NCI-H2107 treated with DMSO at 0.1 percent for 48 hours (cell line): ENCODE results near the gene SPINK2.

Source experiments
- DNase-seq: peaks from one replicate; lab custom pipeline; 2025; ENCODE audit not compliant: unreplicated experiment; lab: John Stamatoyannopoulos, UW

Gene SPINK2

DNA sequence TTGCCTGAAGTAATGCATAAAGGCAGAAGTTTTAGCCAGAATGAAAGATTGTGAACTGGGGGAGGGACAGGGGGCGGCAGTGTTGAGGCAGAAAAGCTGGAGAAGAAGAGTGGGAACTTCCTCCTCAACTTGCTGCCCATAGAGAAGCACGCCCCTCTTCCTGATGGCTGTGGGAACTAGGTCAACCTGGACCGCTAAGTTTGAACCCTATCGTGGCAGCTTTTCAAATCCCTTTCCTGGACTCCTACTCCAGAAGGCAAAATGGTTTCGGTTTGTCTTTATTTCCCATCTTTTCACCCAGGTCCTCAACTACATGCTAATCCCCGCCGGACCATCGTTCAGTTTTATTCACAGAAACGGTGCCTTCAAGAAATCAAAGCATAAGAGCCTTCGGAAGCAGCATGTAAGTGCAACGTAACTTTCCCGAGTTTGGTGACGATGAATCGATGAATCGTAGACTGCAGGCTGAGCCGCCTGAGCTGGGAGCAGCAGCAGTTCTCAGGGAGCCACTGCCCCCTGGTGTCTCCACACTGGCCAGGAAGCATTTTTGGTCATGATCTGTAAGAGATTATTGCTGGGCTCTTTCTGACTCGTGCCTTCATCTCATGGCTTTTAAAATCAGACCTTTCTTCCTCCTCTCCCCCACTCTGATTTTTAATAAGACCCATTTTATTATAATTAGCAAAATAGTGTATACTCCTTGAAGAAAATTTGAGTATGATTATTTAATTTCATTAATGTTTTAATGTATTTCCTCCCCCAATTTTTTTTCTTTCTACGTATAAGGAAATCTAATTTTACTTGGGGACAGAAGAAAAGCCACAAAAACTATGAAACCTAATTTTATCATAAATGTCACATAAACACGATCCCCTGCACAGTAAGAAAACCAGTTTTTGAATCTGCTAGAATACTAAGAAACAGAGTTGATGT is 21.4 kb downstream of the SPINK2 start:
- DNase-seq: peak; percentile 8

- DNase-seq: no peak
Observed at GRCh38 chr4:56799161-56799759, 22.2 kb downstream of the SPINK2 start.

- no peak for DNase-seq
Observed at GRCh38 chr4:56796211-56796610, 25.3 kb downstream of the SPINK2 start.

GRCh38 chr4:56791316-56791715 is 30.2 kb downstream of the SPINK2 start:
- no peak for DNase-seq

DNA sequence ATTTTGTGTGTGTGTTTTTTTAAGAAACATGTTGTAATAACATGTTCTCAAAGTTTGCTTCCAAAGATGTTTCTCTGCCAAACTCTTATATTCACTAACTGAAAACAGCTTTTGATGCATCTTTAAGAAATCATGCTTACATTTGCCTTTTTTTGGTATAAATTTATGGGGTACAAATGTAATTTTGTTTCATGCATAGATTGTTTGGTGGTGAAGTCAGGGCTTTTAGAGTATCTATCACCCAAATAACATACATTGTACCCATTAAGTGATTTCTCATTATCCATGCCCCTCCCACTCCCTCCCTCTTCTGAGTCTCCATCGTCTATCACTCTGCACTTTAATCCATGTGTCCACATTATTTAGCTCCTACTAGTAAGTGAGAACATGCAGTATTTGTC is 30.8 kb downstream of the SPINK2 start:
- no peak for DNase-seq

DNA sequence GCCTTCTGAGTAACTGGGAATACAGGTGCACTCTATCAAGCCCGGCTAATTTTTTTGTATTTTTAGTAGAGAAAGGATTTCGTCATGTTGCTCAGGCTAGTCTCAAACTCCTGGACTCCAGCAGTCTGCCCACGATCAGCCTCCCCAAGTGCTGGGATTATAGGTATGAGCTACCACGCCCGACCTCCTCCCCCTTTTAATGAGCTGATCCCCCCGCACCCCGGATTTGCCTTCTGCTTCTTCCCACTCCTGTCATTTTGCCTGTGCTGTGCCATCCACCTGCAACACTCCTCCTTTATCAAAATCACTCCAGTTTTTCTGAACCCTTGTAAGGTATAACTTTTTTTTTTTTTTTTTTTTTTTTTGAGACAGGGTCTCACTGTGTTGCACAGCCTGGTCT is 33.4 kb downstream of the SPINK2 start:
- DNase-seq: no peak

- DNase-seq: no peak
Observed at GRCh38 chr4:56787380-56787779, 34.1 kb downstream of the SPINK2 start.

DNA sequence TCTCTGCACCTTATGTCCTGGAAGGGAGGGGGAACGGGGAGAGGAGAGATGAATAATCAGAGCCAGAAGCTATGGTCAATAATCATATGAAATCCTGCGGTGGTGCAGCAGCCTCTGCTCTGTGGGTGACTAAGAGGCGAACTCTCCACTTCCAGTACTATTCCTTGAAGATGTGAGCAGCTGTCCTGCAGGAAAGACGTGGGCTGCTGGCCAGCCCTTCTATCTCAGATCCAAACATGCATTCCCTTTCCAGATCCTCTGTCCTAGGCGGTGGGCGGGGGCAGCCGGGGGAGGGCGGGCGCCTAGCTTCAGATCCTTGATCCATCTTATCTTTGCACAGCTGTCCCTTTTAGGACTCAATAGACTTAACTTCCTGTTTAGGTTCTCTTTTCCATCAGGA is 34.5 kb downstream of the SPINK2 start:
- DNase-seq: no peak

GRCh38 chr4:56783986-56784385 is 37.5 kb downstream of the SPINK2 start:
- no peak for DNase-seq

DNA sequence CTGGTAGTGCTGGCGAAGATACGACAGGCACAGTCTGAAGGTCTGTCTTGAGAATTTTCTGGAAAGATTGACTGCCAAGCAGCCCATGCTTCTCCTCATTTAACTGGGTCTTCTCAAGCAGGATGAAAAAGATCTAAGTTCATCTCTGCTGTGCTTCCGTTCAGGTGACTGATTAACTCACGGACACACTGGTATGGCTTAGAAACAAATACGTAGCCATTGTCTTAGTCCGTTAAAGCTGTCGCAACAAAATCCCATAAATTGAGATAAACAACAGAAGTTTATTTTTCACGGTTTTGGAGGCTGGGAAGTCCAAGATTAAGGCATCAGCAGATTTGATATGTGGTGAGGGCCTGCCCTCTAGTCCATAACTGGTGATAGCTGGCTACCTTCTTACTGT is 39.5 kb downstream of the SPINK2 start:
- DNase-seq: no peak

GRCh38 chr4:56773346-56773745 is 48.2 kb downstream of the SPINK2 start:
- DNase-seq: no peak

GRCh38 chr4:56772134-56772533 is 49.4 kb downstream of the SPINK2 start:
- no peak for DNase-seq

- no peak for DNase-seq
Observed at GRCh38 chr4:56768763-56769162, 52.7 kb downstream of the SPINK2 start.

DNA sequence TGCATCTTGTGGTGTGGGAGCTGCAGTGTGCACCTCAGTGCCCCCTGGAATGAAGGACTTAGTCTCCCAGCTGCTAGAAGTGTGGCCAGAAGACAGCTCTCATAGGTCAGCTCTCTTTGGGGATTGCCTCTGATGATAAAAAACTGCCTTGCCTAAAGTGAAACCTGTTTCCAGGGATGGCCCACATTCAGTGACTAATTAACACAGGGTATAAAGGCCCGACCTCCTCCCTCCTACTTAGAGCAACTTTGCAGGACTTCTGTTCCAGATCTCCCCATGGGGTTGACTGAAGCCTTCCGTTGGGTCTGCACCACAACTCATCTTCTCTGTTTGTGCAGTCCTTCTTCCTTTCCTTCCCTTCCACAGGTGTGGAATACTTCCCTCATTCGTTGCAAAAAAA is 53.2 kb downstream of the SPINK2 start:
- no peak for DNase-seq

GRCh38 chr4:56767567-56767966 is 53.9 kb downstream of the SPINK2 start:
- no peak for DNase-seq

- DNase-seq: no peak
Observed at GRCh38 chr4:56764775-56765174, 56.7 kb downstream of the SPINK2 start.

- DNase-seq: no peak
Observed at GRCh38 chr4:56764223-56764622, 57.3 kb downstream of the SPINK2 start.

- no peak for DNase-seq
Observed at GRCh38 chr4:56762484-56763250, 58.8 kb downstream of the SPINK2 start.

DNA sequence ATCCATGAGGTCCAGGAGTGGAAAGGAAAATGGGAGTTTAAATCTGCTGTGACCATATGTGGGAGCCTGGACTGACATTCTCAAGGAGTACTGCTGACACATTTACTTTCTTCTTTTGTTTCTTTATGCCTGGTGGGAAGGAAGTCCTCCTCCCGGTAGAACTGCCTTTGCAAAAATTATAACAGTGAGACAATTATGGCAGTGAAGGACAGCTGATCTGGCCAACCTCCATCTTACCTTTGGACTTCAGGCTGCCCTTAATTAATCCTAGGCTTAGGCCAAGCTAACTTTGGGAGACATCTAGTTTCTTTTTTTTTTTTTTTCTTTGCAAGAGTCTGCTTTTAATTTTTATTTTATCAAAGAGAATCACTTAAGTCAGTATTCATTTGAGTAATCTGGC is 61.3 kb downstream of the SPINK2 start:
- DNase-seq: no peak
